Gastroesophageal sphincter (tissue), 3 donors: Measurements from ENCODE around the gene CD36.

Experiments used
- CTCF ChIP-seq, 4 experiments: fragments of 200-600 bp in 2 of 4; fragments of 450-650 bp in 2 of 4; sonication (generic) in 1 of 4; IDR thresholded peaks; one replicate each; pipeline ENCODE4 v1.5.1; 2017 to 2019; ENCODE audit warnings: antibody characterized with exemption in 4 of 4, mild to moderate bottlenecking in 2 of 4, moderate library complexity in 2 of 4
- EP300 ChIP-seq: sonication (generic); formaldehyde crosslinking; IDR thresholded peaks from one replicate; pipeline ENCODE4 v1.6.1; 2017; ENCODE audit warnings: antibody characterized with exemption, mild to moderate bottlenecking
- POLR2A ChIP-seq, 2 donors: fragments of 450-650 bp; IDR thresholded peaks; one replicate each; pipeline ENCODE4 v1.6.1; 2017; ENCODE audit warnings: antibody characterized with exemption in 2 of 2, mild to moderate bottlenecking in 2 of 2, moderate library complexity in 1 of 2
- POLR2AphosphoS5 ChIP-seq: sonication (generic); formaldehyde crosslinking; IDR thresholded peaks from one replicate; pipeline ENCODE4 v1.6.1; 2017; ENCODE audit warnings: antibody characterized with exemption

- TF ChIP-seq CTCF (IDR thresholded peaks at IDR 0.05) (no peak), POLR2A (IDR thresholded peaks at IDR 0.05) (no peak), EP300 (no peak), POLR2AphosphoS5 (no peak)
Observed at GRCh38 chr7:80631421-80631820, 7.0 kb upstream of the CD36 start.
